WERI-Rb-1 (cell line): ENCODE data around the gene MAGI2.

ENCODE experiments used
- DNase-seq: peaks from one replicate; pipeline ENCODE4 v3.0.0-alpha.2; 2020
- H3K27ac ChIP-seq: fragments of 250-450 bp; sonication (Bioruptor Pico); 2 replicates; pipeline ENCODE4 v1.5.1; 2020; ENCODE audit warnings: mild to moderate bottlenecking, moderate library complexity
- H3K27me3 ChIP-seq: fragments of 250-450 bp; sonication (Bioruptor Pico); 2 replicates; pipeline ENCODE4 v1.5.1; 2021; ENCODE audit warnings: mild to moderate bottlenecking, low read depth, moderate library complexity; ENCODE audit not compliant: insufficient read depth, severe bottlenecking
- H3K36me3 ChIP-seq: fragments of 250-450 bp; sonication (Bioruptor Pico); 2 replicates; pipeline ENCODE4 v1.5.1; 2020; ENCODE audit warnings: mild to moderate bottlenecking, moderate library complexity
- H3K4me3 ChIP-seq: 2 replicates; pipeline ENCODE4 v1.5.1; 2011; ENCODE audit warnings: low read depth, mild to moderate bottlenecking, control low read depth, low read length
- H3K9me3 ChIP-seq: fragments of 250-450 bp; sonication (Bioruptor Pico); 2 replicates; pipeline ENCODE4 v1.5.1; 2021; ENCODE audit warnings: mild to moderate bottlenecking, moderate library complexity; ENCODE audit not compliant: severe bottlenecking
- CTCF ChIP-seq: IDR thresholded peaks from 2 replicates; pipeline ENCODE4 v1.5.1; 2011; ENCODE audit warnings: low read depth, mild to moderate bottlenecking, control low read depth, inconsistent platforms, low read length

Gene MAGI2

GRCh38 chr7:78413568-78413967, 1039.9 kb downstream of the MAGI2 start:
- H3K36me3 ChIP-seq, result no peaks in the 10 kb centered on the region
- H3K27me3 ChIP-seq, result no peaks in the 10 kb centered on the region
- TF ChIP-seq CTCF, result no peak
- no peak for DNase-seq
- no peaks in the 10 kb centered on the region for H3K9me3 ChIP-seq
- no peak overlapping the region for H3K27ac ChIP-seq
- no peak overlapping the region for H3K4me3 ChIP-seq

GRCh38 chr7:78412216-78412858, 1041.1 kb downstream of the MAGI2 start:
- no peaks in the 10 kb centered on the region for H3K27me3 ChIP-seq
- H3K36me3 ChIP-seq, result no peaks in the 10 kb centered on the region
- no peak for DNase-seq
- no peak overlapping the region for H3K4me3 ChIP-seq
- H3K9me3 ChIP-seq, result no peaks in the 10 kb centered on the region
- TF ChIP-seq CTCF, result no peak
- H3K27ac ChIP-seq, result no peak overlapping the region

- TF ChIP-seq CTCF, result no peak
- H3K9me3 ChIP-seq, result no peaks in the 10 kb centered on the region
- no peak overlapping the region for H3K27ac ChIP-seq
- DNase-seq, result no peak
- no peaks in the 10 kb centered on the region for H3K27me3 ChIP-seq
- no peaks in the 10 kb centered on the region for H3K36me3 ChIP-seq
- H3K4me3 ChIP-seq, result no peak overlapping the region
Observed at GRCh38 chr7:78407031-78407430, 1046.4 kb downstream of the MAGI2 start.

- H3K27me3 ChIP-seq, result no peaks in the 10 kb centered on the region
- no peak overlapping the region for H3K27ac ChIP-seq
- no peak for DNase-seq
- H3K9me3 ChIP-seq, result no peaks in the 10 kb centered on the region
- no peak overlapping the region for H3K4me3 ChIP-seq
- H3K36me3 ChIP-seq, result no peaks in the 10 kb centered on the region
- TF ChIP-seq CTCF, result no peak
Observed at GRCh38 chr7:78406531-78406930, 1046.9 kb downstream of the MAGI2 start.

GRCh38 chr7:78402096-78402495, 1051.4 kb downstream of the MAGI2 start:
- Histone ChIP-seq H3K27ac (no peak overlapping the region), H3K36me3 (no peaks in the 10 kb centered on the region), H3K27me3 (no peaks in the 10 kb centered on the region), H3K4me3 (no peak overlapping the region), H3K9me3 (no peaks in the 10 kb centered on the region)
- no peak for TF ChIP-seq CTCF
- DNase-seq, result no peak

- Histone ChIP-seq H3K4me3 (no peak overlapping the region), H3K36me3 (no peaks in the 10 kb centered on the region), H3K9me3 (no peaks in the 10 kb centered on the region), H3K27ac (no peak overlapping the region), H3K27me3 (no peaks in the 10 kb centered on the region)
- TF ChIP-seq CTCF, result no peak
- DNase-seq, result no peak
Observed at GRCh38 chr7:78400038-78400437, 1053.4 kb downstream of the MAGI2 start.
